Embryonic facial prominence (tissue), 1 donor: ENCODE data around the gene ZNF524.

Source experiments
- DNase-seq: peaks from one replicate; pipeline ENCODE4 v3.0.0-alpha.2; 2016; ENCODE audit errors: extremely low spot score

Gene ZNF524

DNA sequence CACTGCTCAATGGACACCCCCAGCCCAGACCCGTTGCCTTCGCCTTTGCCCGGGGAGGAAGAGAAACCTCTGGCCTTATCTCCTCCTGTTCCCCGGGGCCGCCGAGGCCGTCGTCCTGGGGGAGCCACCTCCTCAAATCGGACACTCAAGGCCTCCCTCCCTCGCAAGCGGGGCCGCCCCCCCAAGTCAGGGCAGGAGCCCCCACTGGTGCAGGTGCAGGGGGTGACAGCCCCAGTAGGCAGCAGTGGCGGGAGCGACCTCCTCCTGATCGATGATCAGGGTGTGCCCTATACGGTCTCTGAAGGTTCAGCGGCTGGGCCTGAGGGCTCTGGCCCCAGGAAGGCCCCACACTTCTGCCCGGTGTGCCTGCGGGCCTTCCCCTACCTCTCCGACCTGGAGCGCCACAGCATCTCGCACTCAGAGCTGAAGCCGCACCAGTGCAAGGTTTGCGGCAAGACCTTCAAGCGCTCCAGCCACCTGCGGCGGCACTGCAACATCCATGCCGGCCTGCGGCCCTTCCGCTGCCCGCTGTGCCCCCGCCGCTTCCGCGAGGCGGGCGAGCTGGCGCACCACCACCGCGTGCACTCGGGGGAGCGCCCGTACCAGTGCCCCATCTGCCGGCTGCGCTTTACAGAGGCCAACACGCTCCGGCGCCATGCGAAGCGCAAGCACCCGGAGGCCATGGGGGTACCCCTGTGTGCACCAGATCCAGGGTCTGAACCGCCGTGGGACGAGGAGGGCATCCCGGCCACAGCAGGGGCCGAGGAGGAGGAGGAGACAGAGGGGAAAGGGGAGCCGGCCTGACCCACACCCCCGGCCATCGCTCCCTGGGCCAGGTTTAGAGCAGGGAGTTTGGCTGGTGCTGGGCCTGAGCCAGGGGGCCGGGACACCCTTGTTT lies 2.3 kb downstream of the ZNF524 start:
- no peak for DNase-seq

DNA sequence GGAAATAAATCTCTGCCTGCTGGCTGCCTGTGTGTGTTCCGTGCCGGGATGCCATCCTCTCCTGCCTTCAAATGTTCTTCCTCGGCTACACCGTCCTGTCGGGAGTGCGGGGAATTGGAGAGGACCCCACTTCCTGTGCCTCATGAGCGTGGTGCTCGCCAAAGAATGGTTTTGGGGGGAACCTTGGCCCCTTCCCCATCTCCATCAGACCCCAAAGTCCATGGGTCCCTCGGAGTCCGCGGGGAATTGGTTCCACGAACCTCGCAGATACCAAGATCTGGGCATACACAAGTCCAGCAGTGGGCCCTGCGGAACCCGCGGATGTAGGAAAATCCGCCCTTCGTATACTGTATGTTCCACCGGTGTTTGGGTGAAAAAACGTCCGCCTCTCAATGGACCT lies 3.0 kb downstream of the ZNF524 start:
- no peak for DNase-seq

- no peak for DNase-seq
Measured at GRCh38 chr19:55603581-55604292, 3.6 kb downstream of the ZNF524 start.

GRCh38 chr19:55605207-55605636 lies 5.1 kb downstream of the ZNF524 start:
- peak; percentile 98 for DNase-seq

GRCh38 chr19:55605637-55606470 lies 5.8 kb downstream of the ZNF524 start, which contains the start of gene ZNF865:
Gene ZNF865 (plus strand): TSS chr19:55605647. CDS start chr19:55613619, 7,972 bp downstream.
- DNase-seq = peak; percentile 82

- no peak for DNase-seq
Measured at GRCh38 chr19:55606471-55606787, 6.3 kb downstream of the ZNF524 start.

DNA sequence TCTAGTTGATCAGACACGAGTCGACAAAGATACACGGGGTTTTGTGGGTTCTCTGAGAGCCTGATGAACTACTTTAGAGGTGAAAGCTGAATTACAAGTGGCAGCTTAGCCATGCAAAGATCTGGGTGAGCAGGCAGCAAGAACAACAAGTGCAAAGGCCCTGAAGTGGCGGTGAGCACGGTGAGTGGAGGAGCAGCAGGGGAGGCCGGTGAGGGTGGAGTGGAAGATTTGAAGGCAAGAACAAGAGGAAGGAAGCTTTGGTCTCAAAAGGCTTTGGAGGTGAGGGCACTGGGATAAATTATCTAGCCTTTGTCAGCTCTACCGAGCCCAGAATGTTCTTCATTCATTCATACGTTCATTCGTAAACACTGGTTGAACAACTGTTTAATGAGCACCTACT lies 6.7 kb downstream of the ZNF524 start:
- no peak for DNase-seq

DNA sequence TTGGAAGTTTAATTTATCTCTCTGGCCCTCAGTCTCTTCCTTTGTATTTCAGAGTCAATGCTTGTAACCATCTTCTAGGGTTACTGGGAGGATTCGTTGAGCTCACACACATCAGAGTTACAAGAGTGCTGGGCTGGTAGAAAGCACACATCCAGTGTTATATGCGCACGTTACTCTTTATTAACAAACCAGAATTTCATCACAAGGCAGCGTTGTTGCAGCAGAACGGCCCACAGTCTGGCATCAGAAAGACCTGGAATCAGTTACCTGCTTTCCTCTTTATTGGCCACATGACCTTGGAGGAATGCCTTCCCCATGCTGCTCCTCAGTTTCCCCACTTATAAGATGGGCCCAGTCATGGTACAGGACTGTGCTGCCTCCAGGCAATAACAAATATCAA lies 9.2 kb downstream of the ZNF524 start:
- DNase-seq = no peak

GRCh38 chr19:55611300-55611982 lies 11.4 kb downstream of the ZNF524 start:
- no peak for DNase-seq

DNA sequence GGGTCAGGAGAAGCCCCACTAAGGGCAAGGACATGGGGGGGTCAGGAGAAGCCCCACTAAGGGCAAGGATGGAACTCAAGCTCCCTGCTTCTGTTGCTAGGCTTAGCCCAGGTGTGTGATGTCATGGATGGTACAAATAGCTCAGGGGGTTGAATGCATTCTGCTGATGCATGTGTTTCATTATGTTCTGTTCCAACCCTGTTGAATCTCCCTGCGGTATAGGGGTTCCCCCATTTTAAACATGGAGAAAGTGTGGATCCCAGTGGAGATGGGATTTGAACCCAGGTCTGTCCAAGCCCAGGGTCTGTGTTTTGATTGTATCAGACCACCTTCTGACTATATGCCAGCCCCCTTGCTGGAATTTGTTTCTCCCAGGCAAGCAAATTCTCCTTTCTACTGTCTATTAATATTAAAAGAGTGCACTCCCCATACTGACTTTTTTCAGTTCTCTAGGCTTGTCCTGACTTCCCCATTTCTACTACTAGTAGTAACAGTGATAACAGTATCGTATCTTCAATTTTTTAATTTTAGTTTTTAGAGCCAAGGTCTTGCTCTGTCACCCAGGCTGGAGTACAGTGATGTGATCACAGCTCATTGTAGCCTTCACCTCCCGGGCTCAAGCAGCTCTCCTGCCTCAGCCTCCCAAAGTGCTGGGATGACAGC lies 12.0 kb downstream of the ZNF524 start:
- no peak for DNase-seq

- DNase-seq = no peak
Measured at GRCh38 chr19:55613396-55613795, 13.3 kb downstream of the ZNF524 start.

GRCh38 chr19:55613930-55614710 lies 14.0 kb downstream of the ZNF524 start:
- no peak for DNase-seq

DNA sequence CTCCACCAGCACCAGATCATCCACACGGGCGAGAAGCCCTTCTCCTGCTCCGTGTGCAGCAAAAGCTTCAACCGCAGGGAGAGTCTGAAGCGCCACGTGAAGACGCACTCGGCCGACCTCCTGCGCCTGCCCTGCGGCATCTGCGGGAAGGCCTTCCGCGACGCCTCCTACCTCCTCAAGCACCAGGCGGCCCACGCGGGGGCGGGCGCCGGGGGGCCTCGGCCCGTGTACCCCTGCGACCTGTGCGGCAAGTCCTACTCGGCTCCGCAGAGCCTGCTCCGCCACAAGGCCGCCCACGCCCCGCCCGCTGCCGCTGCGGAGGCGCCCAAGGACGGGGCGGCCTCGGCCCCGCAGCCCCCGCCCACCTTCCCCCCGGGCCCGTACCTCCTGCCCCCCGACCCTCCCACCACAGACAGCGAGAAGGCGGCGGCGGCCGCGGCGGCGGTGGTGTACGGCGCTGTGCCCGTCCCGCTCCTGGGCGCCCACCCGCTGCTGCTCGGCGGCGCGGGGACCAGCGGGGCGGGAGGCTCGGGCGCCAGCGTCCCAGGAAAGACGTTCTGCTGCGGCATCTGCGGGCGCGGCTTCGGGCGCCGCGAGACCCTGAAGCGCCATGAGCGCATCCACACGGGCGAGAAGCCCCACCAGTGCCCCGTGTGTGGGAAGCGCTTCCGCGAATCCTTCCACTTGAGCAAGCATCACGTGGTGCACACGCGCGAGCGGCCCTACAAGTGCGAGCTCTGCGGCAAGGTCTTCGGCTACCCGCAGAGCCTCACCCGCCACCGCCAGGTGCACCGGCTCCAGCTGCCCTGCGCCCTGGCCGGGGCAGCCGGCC lies 14.8 kb downstream of the ZNF524 start:
- DNase-seq = no peak

GRCh38 chr19:55615543-55616394 lies 15.7 kb downstream of the ZNF524 start:
- no peak for DNase-seq

DNA sequence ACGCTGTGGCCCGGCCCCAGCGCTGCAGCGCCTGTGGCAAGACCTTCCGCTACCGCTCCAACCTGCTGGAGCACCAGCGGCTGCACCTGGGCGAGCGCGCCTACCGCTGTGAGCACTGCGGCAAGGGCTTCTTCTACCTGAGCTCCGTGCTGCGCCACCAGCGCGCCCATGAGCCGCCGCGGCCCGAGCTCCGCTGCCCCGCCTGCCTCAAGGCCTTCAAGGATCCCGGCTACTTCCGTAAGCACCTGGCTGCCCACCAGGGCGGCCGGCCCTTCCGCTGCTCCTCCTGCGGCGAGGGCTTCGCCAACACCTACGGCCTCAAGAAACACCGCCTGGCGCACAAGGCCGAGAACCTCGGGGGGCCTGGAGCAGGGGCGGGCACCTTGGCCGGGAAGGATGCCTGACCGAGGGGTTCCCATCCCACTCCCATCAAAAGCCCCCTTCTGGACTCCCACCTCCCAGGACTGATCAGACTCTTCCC lies 16.3 kb downstream of the ZNF524 start:
- DNase-seq = no peak

- no peak for DNase-seq
Measured at GRCh38 chr19:55617426-55617825, 17.3 kb downstream of the ZNF524 start.

DNA sequence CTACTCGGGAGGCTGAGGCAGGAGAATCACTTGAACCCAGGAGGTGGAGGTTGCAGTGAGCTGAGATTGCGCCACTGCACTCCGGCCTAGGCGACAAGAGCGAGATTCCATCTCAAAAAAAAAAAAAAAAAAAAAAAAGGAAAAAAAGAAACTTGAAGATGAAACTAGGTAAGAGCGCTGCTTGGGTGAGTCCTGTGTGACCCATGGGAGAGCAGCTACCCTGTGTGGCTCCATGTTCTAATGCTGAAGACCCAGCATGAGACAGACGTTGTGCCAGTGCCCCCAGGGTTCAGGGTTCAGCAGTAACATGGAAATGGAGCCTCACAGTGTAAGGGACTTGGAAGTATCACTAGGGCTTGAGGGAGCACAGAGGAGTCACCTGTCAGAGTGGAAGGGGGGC lies 18.3 kb downstream of the ZNF524 start:
- no peak for DNase-seq

DNA sequence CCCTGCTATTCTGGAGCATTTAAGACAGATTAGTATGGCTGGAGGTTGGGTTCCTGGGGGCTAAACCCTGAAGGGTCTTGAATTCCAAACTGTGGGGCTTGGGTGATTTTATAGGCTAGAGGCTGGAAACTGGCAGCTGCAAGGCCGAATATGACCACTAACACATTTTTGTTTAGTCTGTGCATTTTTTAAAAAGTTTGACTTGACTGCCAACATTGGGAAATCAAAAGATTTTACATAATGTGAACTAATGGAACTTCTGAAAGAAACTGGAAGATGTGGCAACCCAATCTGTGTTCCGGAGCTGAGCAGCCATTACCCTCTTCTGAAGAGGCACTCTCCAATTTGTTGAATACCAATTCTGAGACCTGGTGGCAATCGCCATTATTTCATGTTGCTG lies 19.2 kb downstream of the ZNF524 start:
- DNase-seq = no peak
